ENCODE data around the gene GPATCH1. TPM values are rescaled to one million over a fixed set of nuclear protein-coding genes. Genes with fewer than 3 reads are reported as not detected.

The GPATCH1 gene
- total RNA-seq, result 3.7 TPM in 2 replicates

DNA sequence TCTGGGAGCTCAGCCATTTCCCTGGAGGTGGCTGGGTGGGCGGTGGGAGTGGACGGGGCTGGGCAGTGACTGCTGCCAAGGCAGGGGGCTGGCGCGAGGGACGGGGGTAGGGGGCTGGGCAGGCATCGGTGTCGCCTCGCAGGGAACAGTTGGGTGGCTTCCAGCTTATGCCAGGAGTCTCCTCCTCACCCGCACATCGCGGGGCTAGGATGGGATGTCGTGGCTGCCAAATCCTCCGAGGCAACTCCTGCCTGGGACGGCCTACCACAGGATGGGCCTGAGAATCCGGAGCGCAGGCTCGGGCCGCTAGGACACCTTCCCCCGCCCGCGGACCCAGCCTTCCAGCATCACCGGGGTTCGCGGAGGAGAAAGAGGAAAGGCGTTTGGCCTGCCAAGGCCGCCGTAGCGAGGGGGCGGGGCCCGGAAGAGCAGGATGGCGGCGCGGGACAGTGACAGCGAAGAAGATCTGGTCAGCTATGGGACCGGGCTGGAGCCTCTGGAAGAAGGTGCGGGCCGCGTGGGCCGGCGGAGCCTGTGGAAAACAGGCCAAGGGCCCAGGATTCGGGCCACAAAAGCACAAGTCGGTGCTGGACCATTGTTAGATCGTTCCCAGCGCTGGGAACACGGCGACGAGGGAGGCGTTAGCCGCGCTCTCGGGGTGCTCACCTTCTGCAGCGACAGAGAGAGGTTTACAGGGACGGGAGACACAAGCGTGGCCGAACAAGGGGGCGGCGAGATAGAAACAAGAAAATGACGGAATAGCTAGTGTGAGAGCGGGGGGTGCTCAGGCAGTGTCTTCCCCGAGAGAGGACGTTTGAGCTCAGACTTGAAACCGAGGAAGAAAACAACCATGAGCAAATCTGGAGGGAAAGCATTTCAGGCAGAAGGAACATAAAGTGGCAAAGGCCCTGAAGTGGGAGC, at the start of gene GPATCH1:
Gene GPATCH1 (plus strand): TSS at position 421 of the 921 bp plus-strand sequence. CDS start 13 bp downstream, at position 434.

DNA sequence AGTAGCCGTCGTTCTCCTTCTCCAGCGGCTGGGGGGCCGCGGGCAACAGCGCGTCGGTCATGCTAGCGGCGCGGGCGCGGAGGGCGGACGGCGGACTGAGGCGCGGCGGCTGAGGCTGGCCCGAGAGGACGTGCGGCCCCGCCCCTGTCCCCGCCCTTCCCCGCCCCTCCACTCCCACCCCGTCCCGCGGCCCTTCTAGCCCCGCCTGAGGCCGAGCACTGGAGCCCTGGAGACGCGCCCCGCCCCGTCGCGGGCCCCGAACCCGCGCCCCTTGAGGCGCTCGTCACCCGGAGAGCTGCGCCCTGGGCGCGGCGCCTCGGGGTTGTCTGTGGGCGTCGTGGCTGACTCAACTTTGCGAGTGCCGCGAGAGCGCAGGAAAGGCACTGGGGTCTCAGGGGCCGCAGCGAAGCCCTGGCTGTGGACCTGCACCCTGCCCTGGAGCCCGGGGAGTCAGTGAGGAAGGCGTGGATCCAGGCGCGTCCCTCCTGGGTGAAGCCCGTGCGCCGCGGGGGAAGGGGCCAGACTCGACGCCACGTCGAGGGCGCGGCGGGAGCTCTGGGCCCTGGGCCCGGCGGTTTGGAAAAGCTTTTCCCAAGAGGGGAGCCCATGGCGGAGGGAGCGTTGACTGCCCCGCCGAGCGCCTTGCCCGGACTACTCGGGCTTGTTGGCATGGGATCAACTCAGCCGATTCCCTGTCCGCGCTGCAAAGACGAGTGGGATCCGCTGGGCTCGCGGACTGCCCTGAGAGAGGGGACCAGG, 16.0 kb upstream of the GPATCH1 start, which contains the start of gene RHPN2:
Gene RHPN2 (minus strand): TSS at position 97 of the 759 bp plus-strand sequence. CDS start 36 bp downstream, at position 61.

DNA sequence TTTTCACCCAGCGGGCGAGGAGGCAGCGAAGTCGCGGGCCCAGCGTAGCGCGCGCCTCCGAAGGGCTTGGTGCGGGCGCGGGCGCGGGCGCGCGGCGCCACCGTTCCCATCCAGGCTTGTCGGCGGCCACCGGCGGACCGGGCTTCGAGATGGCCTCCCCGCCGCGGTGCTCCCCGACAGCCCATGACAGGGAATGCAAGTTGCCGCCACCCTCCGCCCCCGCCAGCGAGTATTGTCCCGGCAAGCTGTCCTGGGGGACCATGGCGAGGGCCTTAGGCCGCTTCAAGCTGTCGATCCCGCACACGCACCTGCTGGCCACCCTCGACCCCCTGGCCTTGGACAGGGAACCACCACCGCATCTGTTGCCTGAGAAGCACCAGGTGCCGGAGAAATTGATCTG, 51.0 kb downstream of the GPATCH1 start, which contains the start of gene WDR88:
Gene WDR88 (plus strand): TSS at position 94 of the 400 bp plus-strand sequence. CDS start 56 bp downstream, at position 150.

Other genes starting within 250 kb of the GPATCH1 start
- gene SLC7A9, start 211.4 kb upstream of the GPATCH1 start, total RNA-seq, result 0.17 TPM in 1 of 2 replicates, not detected in the other
- 18.2 and 19.0 TPM in 2 replicates for gene CEP89, start 109.2 kb upstream of the GPATCH1 start, total RNA-seq
- 4.3 and 7.2 TPM in 2 replicates for gene FAAP24, start 108.9 kb upstream of the GPATCH1 start, total RNA-seq
- gene RHPN2, start 16.3 kb upstream of the GPATCH1 start, total RNA-seq, result 2.1 and 2.9 TPM in 2 replicates
- gene WDR88, start 50.9 kb downstream of the GPATCH1 start, total RNA-seq, result not detected in 2 replicates
- gene LRP3, start 113.1 kb downstream of the GPATCH1 start, total RNA-seq, result 21.4 and 22.2 TPM in 2 replicates
- gene SLC7A10, start 144.7 kb downstream of the GPATCH1 start, total RNA-seq, result not detected in 2 replicates
- gene CEBPA, start 221.4 kb downstream of the GPATCH1 start, total RNA-seq, result under 0.01 TPM in 1 of 2 replicates, not detected in the other

All from bronchus fibroblast of lung (primary cell).